SU-DHL-6 (cell line): ENCODE results near the gene MOAP1.

Experiments used
- H2AFZ ChIP-seq: fragments of 200-600 bp; sonication (generic); 2 replicates; pipeline ENCODE4 v1.6.1; 2014; ENCODE audit warnings: low read depth, mild to moderate bottlenecking, moderate library complexity, mixed read lengths, antibody characterized with exemption, low read length; ENCODE audit not compliant: severe bottlenecking
- H3F3A ChIP-seq: fragments of 200-600 bp; shearing (Covaris generic); 2 replicates; pipeline ENCODE4 v1.6.0; 2016; ENCODE audit warnings: antibody characterized with exemption, mild to moderate bottlenecking; ENCODE audit not compliant: insufficient read depth
- H3K27ac ChIP-seq: fragments of 200-600 bp; sonication (generic); 2 replicates; pipeline ENCODE4 v1.5.1; 2016; ENCODE audit warnings: low read depth, mild to moderate bottlenecking, low read length, moderate library complexity, mixed read lengths
- H3K27me3 ChIP-seq: fragments of 200-600 bp; sonication (generic), shearing (Covaris generic); 2 replicates; pipeline ENCODE4 v1.6.0; 2014; ENCODE audit warnings: mild to moderate bottlenecking, low read length
- H3K36me3 ChIP-seq: fragments of 200-600 bp; sonication (generic); 2 replicates; pipeline ENCODE4 v1.6.1; 2014; ENCODE audit warnings: mild to moderate bottlenecking, low read length, mixed read lengths
- H3K4me2 ChIP-seq: fragments of 300-600, 200-600 bp; shearing (Covaris generic), sonication (generic); 2 replicates; pipeline ENCODE4 v1.6.0; 2014; ENCODE audit warnings: low read length, low read depth, mild to moderate bottlenecking; ENCODE audit not compliant: poor library complexity, severe bottlenecking
- H3K4me3 ChIP-seq: fragments of 200-600 bp; sonication (generic); 2 replicates; pipeline ENCODE4 v1.5.1; 2014; ENCODE audit warnings: antibody characterized with exemption, low read length, mild to moderate bottlenecking, mixed read lengths; ENCODE audit not compliant: insufficient read depth, poor library complexity, severe bottlenecking
- H3K79me2 ChIP-seq: fragments of 200-600 bp; sonication (generic); 2 replicates; pipeline ENCODE4 v1.6.1; 2014; ENCODE audit warnings: mild to moderate bottlenecking, low read length, moderate library complexity; ENCODE audit not compliant: insufficient read depth
- H3K9ac ChIP-seq: fragments of 200-600 bp; sonication (generic); 2 replicates; pipeline ENCODE4 v1.7.0; 2014; ENCODE audit warnings: mild to moderate bottlenecking, low read length
- H3K9me2 ChIP-seq: fragments of 200-600 bp; sonication (generic); replicated peaks from 2 replicates; pipeline ENCODE4 v1.6.1; 2014; ENCODE audit warnings: low read length; ENCODE audit not compliant: insufficient read depth
- H3K9me3 ChIP-seq: fragments of 200-600 bp; sonication (generic); 2 replicates; pipeline ENCODE4 v1.6.1; 2014; ENCODE audit warnings: low read length, mixed read lengths; ENCODE audit not compliant: insufficient read depth
- H4K20me1 ChIP-seq: fragments of 200-600 bp; sonication (generic); 2 replicates; pipeline ENCODE4 v1.6.1; 2014; ENCODE audit warnings: low read depth, mild to moderate bottlenecking, antibody characterized with exemption, low read length, moderate library complexity, mixed read lengths
- CTCF ChIP-seq: fragments of 200-600 bp; sonication (generic); IDR thresholded peaks from one replicate; pipeline ENCODE4 v1.5.1; 2017; ENCODE audit warnings: antibody characterized with exemption, mild to moderate bottlenecking, low read length, moderate library complexity; ENCODE audit not compliant: insufficient read depth, poor library complexity, severe bottlenecking
- EZH2phosphoT487 ChIP-seq: fragments of 200-600 bp; sonication (generic), shearing (Covaris generic); conservative IDR thresholded peaks from 2 replicates; pipeline ENCODE4 v1.6.1; 2018; ENCODE audit warnings: mild to moderate bottlenecking, antibody characterized with exemption, low read length, moderate library complexity, mixed read lengths

The MOAP1 gene

GRCh38 chr14:93199031-93199430 lies 14.3 kb upstream of the MOAP1 start:
- Histone ChIP-seq H3F3A (peaks cover 27% of the 10 kb centered on the region), H3K27ac (no peak overlapping the region), H2AFZ (no peak overlapping the region), H3K27me3 (no peaks in the 10 kb centered on the region), H3K9me3 (no peaks in the 10 kb centered on the region), H3K9ac (no peak overlapping the region), H3K36me3 (peaks cover 28% of the 10 kb centered on the region; the same call in 1 of the 2 replicates), H4K20me1 (peaks cover 12% of the 10 kb centered on the region; the same call in 1 of the 2 replicates), H3K9me2 (no peaks in the 10 kb centered on the region), H3K4me2 (no peak overlapping the region), H3K79me2 (peaks cover 35% of the 10 kb centered on the region), H3K4me3 (no peak overlapping the region)
- TF ChIP-seq CTCF (no peak), EZH2phosphoT487 (no peak)

GRCh38 chr14:93195316-93195999 lies 10.8 kb upstream of the MOAP1 start:
- Histone ChIP-seq H3K36me3 (peaks cover 17% of the 10 kb centered on the region; the same call in 1 of the 2 replicates), H3K4me3 (no peak overlapping the region), H3K9me2 (no peaks in the 10 kb centered on the region), H4K20me1 (no peaks in the 10 kb centered on the region), H3K27ac (no peak overlapping the region), H3K9ac (no peak overlapping the region), H3K4me2 (no peak overlapping the region), H3K79me2 (peaks cover 6% of the 10 kb centered on the region; the same call in 1 of the 2 replicates), H2AFZ (no peak overlapping the region), H3K27me3 (no peaks in the 10 kb centered on the region), H3K9me3 (no peaks in the 10 kb centered on the region), H3F3A (peaks cover 22% of the 10 kb centered on the region; the same call in 1 of the 2 replicates)
- TF ChIP-seq CTCF (no peak), EZH2phosphoT487 (no peak)

DNA sequence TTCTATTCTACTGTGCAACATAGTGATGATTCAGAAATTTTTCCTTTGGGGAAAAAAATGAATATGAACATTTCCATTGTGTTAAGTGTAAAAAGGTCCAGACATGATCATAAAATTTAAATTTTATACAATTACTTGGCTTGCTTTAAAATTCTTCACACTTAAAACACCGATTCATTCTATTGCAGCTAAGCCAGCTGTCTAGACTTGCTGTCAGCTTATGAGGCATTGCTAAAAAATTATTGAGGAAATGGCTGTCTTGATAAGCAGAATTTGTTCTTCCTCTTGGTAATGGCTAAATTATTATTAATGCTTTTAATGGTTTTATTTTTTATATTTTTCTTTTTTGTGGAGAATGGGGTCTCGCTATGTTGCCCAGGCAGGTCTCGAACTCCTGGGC lies 2.3 kb upstream of the MOAP1 start:
- Histone ChIP-seq H3F3A (peaks cover 25% of the 10 kb centered on the region), H3K79me2 (peaks cover 24% of the 10 kb centered on the region), H3K4me3 (no peak overlapping the region), H3K4me2 (peak overlapping the region; percentile 76), H3K36me3 (peaks cover 3% of the 10 kb centered on the region; the same call in 1 of the 2 replicates), H3K27me3 (no peaks in the 10 kb centered on the region), H2AFZ (no peak overlapping the region), H3K9me2 (no peaks in the 10 kb centered on the region), H3K27ac (no peak overlapping the region; the same call in 1 of the 2 replicates), H3K9ac (no peak overlapping the region), H4K20me1 (no peaks in the 10 kb centered on the region), H3K9me3 (no peaks in the 10 kb centered on the region)
- no peak for TF ChIP-seq EZH2phosphoT487
- no peak for TF ChIP-seq CTCF
